Measurements from ENCODE around the gene GAB2. TPM values are rescaled to one million over a fixed set of nuclear protein-coding genes. Genes with fewer than 3 reads are reported as not detected.

Gene GAB2
- total RNA-seq, 4 donors from 2014 or later, result 26.3 to 84.8 (median 26.6) TPM

DNA sequence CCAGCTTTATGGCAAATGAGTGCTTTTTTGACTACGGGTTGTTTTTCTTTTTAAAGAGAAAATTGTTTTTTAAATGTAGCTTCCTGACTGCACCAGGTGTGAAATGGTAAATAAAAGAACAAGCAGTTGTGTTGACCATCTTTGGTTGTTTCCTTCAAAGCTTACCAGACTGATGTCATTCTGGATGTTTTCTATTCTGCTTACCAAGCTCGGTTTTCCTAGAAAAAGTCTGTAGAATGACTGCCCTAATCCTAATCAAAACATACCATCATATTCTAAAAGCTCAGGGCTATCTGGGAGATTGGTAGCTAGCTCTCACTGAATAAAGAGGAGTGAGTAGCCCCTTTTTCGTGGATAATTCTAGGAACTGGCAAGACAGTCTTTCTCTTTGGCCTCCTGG is 77.7 kb downstream of the GAB2 start:
- TF ChIP-seq POLR2A (IDR thresholded peaks at IDR 0.05) (no peak), POLR2AphosphoS5 (IDR thresholded peaks at IDR 0.05) (no peak), EP300 (IDR thresholded peaks at IDR 0.05) (no peak)
- TF ChIP-seq, protein P1, sequence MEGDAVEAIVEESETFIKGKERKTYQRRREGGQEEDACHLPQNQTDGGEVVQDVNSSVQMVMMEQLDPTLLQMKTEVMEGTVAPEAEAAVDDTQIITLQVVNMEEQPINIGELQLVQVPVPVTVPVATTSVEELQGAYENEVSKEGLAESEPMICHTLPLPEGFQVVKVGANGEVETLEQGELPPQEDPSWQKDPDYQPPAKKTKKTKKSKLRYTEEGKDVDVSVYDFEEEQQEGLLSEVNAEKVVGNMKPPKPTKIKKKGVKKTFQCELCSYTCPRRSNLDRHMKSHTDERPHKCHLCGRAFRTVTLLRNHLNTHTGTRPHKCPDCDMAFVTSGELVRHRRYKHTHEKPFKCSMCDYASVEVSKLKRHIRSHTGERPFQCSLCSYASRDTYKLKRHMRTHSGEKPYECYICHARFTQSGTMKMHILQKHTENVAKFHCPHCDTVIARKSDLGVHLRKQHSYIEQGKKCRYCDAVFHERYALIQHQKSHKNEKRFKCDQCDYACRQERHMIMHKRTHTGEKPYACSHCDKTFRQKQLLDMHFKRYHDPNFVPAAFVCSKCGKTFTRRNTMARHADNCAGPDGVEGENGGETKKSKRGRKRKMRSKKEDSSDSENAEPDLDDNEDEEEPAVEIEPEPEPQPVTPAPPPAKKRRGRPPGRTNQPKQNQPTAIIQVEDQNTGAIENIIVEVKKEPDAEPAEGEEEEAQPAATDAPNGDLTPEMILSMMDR (IDR thresholded peaks at IDR 0.05), result no peak
- no peak overlapping the region for H3K27ac ChIP-seq
- H3K36me3 ChIP-seq, result no peaks in the 10 kb centered on the region
- no peak for ATAC-seq
- no peaks in the 10 kb centered on the region for H3K27me3 ChIP-seq
- peaks cover 0 to 38% (median 0%) of the 10 kb centered on the region in 3 donors for H3K4me1 ChIP-seq
- no peak overlapping the region for H3K4me3 ChIP-seq
- no peaks in the 10 kb centered on the region for H3K9me3 ChIP-seq
- 63 to 69% methylated on average over 3 of the region's 3 CpGs for WGBS, 2 donors (ENCODE audit: low coverage in 1 of 2)

DNA sequence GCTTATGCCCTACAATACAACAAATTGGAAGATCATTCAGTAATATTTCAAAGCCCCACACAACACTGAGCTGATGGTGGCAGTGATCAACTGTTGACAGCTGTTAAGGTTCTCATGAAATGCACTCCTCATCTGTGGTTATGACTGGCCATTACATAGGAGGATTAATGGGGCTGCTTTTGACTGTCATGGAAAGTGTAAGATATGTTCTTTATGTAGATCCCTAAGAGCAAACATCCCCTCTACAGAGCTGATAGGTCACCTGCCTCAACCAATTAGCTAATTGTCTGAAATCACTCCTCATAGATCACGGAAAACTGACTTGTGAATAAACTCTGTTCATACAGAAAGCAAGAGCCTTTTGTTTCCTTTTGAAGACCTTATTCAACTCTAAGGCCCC is 78.1 kb downstream of the GAB2 start:
- 80 to 100% methylated on average over 1 of the region's 1 CpG for WGBS, 2 donors (ENCODE audit: low coverage in 1 of 2)
- H3K4me1 ChIP-seq, result peaks cover 0 to 33% (median 0%) of the 10 kb centered on the region in 3 donors
- no peaks in the 10 kb centered on the region for H3K9me3 ChIP-seq
- no peak overlapping the region for H3K4me3 ChIP-seq
- no peak overlapping the region for H3K27ac ChIP-seq
- no peaks in the 10 kb centered on the region for H3K36me3 ChIP-seq
- no peak for TF ChIP-seq POLR2AphosphoS5 (IDR thresholded peaks at IDR 0.05)
- TF ChIP-seq POLR2A (IDR thresholded peaks at IDR 0.05), result no peak
- no peaks in the 10 kb centered on the region for H3K27me3 ChIP-seq
- no peak for ATAC-seq

DNA sequence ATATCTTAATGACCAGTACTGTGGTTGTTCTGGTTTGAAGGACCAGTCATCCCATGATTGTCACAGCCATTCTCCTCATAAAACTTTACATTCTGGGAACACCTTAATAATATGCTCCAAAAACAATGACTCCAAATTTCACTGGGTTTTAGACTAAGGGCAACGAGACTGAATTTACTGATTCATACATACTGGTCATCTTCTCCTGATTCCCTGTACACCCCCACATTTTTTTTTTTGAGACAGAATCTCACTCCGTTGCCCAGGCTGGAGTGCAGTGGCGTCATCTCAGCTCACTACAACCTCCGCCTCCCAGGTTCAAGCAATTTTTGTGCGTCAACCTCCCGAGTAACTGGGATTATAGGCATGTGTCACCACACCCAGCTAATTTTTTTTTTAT is 78.9 kb downstream of the GAB2 start:
- no peaks in the 10 kb centered on the region for H3K27me3 ChIP-seq
- peaks cover 0 to 28% (median 0%) of the 10 kb centered on the region in 3 donors for H3K4me1 ChIP-seq
- no peaks in the 10 kb centered on the region for H3K9me3 ChIP-seq
- no peak overlapping the region for H3K27ac ChIP-seq
- ATAC-seq, result no peak
- no peak overlapping the region for H3K4me3 ChIP-seq
- no peaks in the 10 kb centered on the region for H3K36me3 ChIP-seq
- 95 to 96% methylated on average over 6 of the region's 6 CpGs for WGBS, 2 donors (ENCODE audit: low coverage in 1 of 2)
- TF ChIP-seq, protein P1 (IDR thresholded peaks at IDR 0.05), result no peak
- TF ChIP-seq EP300 (IDR thresholded peaks at IDR 0.05), result no peak
- no peak for TF ChIP-seq POLR2A (IDR thresholded peaks at IDR 0.05)
- no peak for TF ChIP-seq POLR2AphosphoS5 (IDR thresholded peaks at IDR 0.05)

DNA sequence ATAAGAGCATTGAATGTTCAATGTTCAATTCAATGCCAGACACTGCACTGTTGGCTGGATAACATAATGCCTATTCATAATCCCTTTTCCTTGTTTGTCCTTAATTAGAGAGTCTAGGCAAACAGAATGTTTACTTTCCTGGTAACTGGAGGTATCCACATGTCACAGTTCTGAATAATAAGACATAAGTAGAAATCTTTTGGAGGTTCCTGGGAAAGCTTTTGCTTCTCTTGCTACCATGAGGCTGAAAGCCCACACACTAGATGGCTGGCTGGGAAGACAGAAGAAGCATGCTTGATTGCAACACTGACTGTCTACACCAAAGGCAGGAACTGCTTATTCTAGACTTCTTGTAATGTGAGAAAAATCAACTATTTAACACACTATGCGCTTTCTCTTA is 79.5 kb downstream of the GAB2 start:
- 77 to 93% methylated on average over 1 of the region's 1 CpG for WGBS, 2 donors (ENCODE audit: low coverage in 1 of 2)
- H3K4me1 ChIP-seq, result peaks cover 0 to 28% (median 0%) of the 10 kb centered on the region in 3 donors
- no peak overlapping the region for H3K4me3 ChIP-seq
- H3K27ac ChIP-seq, result no peak overlapping the region
- no peak for TF ChIP-seq POLR2A (IDR thresholded peaks at IDR 0.05)
- no peak for TF ChIP-seq POLR2AphosphoS5 (IDR thresholded peaks at IDR 0.05)
- TF ChIP-seq, protein P1 (IDR thresholded peaks at IDR 0.05), result no peak
- TF ChIP-seq EP300 (IDR thresholded peaks at IDR 0.05), result no peak
- ATAC-seq, result no peak
- H3K36me3 ChIP-seq, result no peaks in the 10 kb centered on the region
- H3K27me3 ChIP-seq, result no peaks in the 10 kb centered on the region
- no peaks in the 10 kb centered on the region for H3K9me3 ChIP-seq

DNA sequence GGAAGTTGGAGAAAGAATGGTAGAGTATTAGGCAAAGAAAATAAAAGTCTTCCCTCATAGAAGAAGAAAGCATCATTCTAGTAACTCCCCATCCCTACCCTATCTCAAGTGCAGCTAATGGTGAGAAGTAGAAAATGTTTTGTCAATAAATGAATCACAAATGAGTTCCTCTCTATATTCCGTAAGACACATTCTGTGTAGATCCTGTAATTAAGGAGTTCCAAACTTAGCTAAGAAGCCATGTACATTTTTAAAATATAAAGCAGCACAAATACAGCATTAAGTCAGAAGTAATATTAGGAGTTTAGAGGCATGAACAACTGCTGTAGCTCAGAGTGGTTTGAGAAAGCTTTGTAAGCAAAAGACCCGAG is 80.1 kb downstream of the GAB2 start:
- H3K27ac ChIP-seq, result no peak overlapping the region
- H3K27me3 ChIP-seq, result no peaks in the 10 kb centered on the region
- no peaks in the 10 kb centered on the region for H3K9me3 ChIP-seq
- TF ChIP-seq EP300 (IDR thresholded peaks at IDR 0.05) (no peak), POLR2A (IDR thresholded peaks at IDR 0.05) (no peak), POLR2AphosphoS5 (IDR thresholded peaks at IDR 0.05) (no peak)
- TF ChIP-seq, protein P1 (IDR thresholded peaks at IDR 0.05), result no peak
- peaks cover 0 to 33% (median 0%) of the 10 kb centered on the region in 3 donors for H3K4me1 ChIP-seq
- no peaks in the 10 kb centered on the region for H3K36me3 ChIP-seq
- WGBS, 2 donors (ENCODE audit: low coverage in 1 of 2), result 44 to 79% methylated on average over 1 to 2 of the region's 2 CpGs
- no peak for ATAC-seq
- H3K4me3 ChIP-seq, result no peak overlapping the region
